Ascending aorta (tissue), 2 donors: Measurements from ENCODE around the gene SLC29A3. TPM values are rescaled to one million over a fixed set of nuclear protein-coding genes. Genes with fewer than 3 reads are reported as not detected.
A peak's percentile ranks its signal among the peaks of the same experiment; 100 is the strongest.

ENCODE experiments used
- DNase-seq, 2 donors: peaks; one replicate each; pipeline ENCODE4 v3.0.0-alpha.2; 2019; ENCODE audit warnings: low spot score in 2 of 2
- H3K27ac ChIP-seq, 2 donors: fragments of 200-600 bp; sonication (generic); one replicate each; pipeline ENCODE4 v1.5.1; 2016 to 2017; ENCODE audit warnings: mild to moderate bottlenecking in 1 of 2
- H3K27me3 ChIP-seq: fragments of 200-600 bp; sonication (generic); one replicate; pipeline ENCODE4 v1.5.1; 2017
- H3K36me3 ChIP-seq, 2 donors: fragments of 200-600 bp; sonication (generic); one replicate each; pipeline ENCODE4 v1.5.1; 2016
- H3K4me1 ChIP-seq, 2 donors: fragments of 200-600 bp; sonication (generic); one replicate each; pipeline ENCODE4 v1.5.1; 2016 to 2017; ENCODE audit warnings: mild to moderate bottlenecking in 1 of 2
- H3K4me3 ChIP-seq, 2 donors: fragments of 200-600 bp; sonication (generic); one replicate each; pipeline ENCODE4 v1.5.1; 2016 to 2017; ENCODE audit warnings: mild to moderate bottlenecking in 1 of 2
- H3K9me3 ChIP-seq, 2 donors: fragments of 200-600 bp; sonication (generic); one replicate each; pipeline ENCODE4 v1.5.1; 2016
- intact Hi-C: fragments of 100-400 bp; cut with DNase I; formaldehyde crosslinking; loops from one replicate; pipeline ENCODE4 v1.15.1; 2023
- total RNA-seq: library from RNA; depleted of rRNA; stranded (reverse); fragments of >200 nt; gene quantifications from one replicate; pipeline ENCODE4 v1.1.0, GENCODE V29; 2016
- TF ChIP-seq, protein P1 (sequence below), 3 experiments: fragments of 200-600 bp in 2 of 3; fragments of 450-650 bp in 1 of 3; sonication (generic) in 2 of 3; IDR thresholded peaks; one replicate each; pipeline ENCODE4 v1.5.1; 2016 to 2019; ENCODE audit warnings: antibody characterized with exemption in 3 of 3, mild to moderate bottlenecking in 1 of 3, moderate library complexity in 1 of 3

Gene SLC29A3
- total RNA-seq, 1 donor from 2014 or later, result 0.64 TPM

DNA sequence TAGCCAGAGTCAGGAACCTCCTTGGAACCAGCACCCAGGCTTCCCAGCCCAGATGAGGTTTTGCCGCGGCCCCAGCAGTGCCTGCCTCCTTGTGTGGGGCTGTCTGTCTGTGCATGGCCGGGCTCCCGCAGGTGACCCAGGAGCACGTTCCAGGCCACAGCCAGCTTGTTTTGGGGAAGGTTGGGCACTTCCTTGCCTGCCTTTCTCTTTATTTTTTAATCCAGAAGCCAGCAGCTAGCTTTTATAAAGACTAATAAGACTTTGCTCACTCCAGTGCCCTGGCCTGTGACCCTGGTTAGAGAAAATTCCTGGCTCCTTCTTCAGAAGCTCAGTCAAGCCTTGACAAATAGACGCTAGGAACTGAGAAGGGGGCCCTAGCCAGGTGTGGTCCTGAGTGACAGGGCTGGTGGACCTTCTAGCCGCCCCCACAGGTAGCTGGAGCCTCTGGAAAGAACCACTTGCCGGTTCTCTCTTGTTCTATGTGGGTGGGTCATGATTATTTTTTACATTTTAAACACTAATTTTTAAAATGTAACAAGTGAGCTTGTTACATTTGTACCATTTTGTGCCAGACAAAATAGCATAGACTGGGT lies 837 bp downstream of the SLC29A3 start:
- intact Hi-C loops, result loop anchor here (1.0 to 10.0 kb wide), 3 partner anchors 57 to 725 kb away; no protein-coding TSS in a partner anchor
- Histone ChIP-seq H3K4me3 (peak overlapping the region; percentile 74 to 88), H3K9me3 (no peaks in the 10 kb centered on the region), H3K36me3 (peaks cover 5 to 12% of the 10 kb centered on the region in 2 donors), H3K27me3 (no peaks in the 10 kb centered on the region), H3K27ac (peak overlapping the region; percentile 54 to 69), H3K4me1 (peaks cover 5 to 7% of the 10 kb centered on the region in 2 donors)
- DNase-seq, result no peak
- TF ChIP-seq, protein P1, sequence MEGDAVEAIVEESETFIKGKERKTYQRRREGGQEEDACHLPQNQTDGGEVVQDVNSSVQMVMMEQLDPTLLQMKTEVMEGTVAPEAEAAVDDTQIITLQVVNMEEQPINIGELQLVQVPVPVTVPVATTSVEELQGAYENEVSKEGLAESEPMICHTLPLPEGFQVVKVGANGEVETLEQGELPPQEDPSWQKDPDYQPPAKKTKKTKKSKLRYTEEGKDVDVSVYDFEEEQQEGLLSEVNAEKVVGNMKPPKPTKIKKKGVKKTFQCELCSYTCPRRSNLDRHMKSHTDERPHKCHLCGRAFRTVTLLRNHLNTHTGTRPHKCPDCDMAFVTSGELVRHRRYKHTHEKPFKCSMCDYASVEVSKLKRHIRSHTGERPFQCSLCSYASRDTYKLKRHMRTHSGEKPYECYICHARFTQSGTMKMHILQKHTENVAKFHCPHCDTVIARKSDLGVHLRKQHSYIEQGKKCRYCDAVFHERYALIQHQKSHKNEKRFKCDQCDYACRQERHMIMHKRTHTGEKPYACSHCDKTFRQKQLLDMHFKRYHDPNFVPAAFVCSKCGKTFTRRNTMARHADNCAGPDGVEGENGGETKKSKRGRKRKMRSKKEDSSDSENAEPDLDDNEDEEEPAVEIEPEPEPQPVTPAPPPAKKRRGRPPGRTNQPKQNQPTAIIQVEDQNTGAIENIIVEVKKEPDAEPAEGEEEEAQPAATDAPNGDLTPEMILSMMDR (IDR thresholded peaks at IDR 0.05), result no peak

- no peak overlapping the region for H3K27ac ChIP-seq
- no peaks in the 10 kb centered on the region for H3K9me3 ChIP-seq
- DNase-seq, result no peak
- TF ChIP-seq, protein P1 (IDR thresholded peaks at IDR 0.05), result no peak
- H3K36me3 ChIP-seq, result peaks cover 5 to 15% of the 10 kb centered on the region in 2 donors
- no peak overlapping the region for H3K4me3 ChIP-seq
- H3K4me1 ChIP-seq, result peaks cover 5 to 7% of the 10 kb centered on the region in 2 donors
- H3K27me3 ChIP-seq, result no peaks in the 10 kb centered on the region
- intact Hi-C loops, result no loop called here
These were observed 1.5 kb downstream of the SLC29A3 start for GRCh38 chr10:71320592-71320991.

GRCh38 chr10:71321386-71321785 lies 2.3 kb downstream of the SLC29A3 start:
- intact Hi-C loops, result no loop called here
- TF ChIP-seq, protein P1 (IDR thresholded peaks at IDR 0.05), result no peak
- DNase-seq, result no peak

DNA sequence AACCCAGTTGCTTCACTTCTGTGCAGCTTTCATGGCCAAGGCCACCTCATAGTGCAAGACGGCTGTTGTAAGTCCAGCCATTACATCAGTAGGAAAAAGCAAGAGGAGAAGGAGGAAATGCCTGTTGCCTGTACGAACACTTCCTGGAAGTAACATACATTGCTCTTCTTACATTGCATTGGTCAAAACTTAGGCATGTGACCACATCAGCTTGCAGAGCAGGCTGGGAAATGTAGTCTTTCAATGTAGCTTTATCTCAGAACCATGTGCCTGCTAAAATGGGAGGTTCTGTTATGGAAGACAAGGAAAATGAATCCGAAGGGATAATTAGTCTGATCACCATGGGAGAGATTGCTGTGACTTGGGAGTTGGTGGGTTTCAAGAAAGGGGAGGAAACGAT lies 4.3 kb downstream of the SLC29A3 start:
- peaks cover 5 to 7% of the 10 kb centered on the region in 2 donors for H3K4me1 ChIP-seq
- peaks cover 11 to 18% of the 10 kb centered on the region in 2 donors for H3K36me3 ChIP-seq
- H3K9me3 ChIP-seq, result no peaks in the 10 kb centered on the region
- TF ChIP-seq, protein P1 (IDR thresholded peaks at IDR 0.05), result no peak
- intact Hi-C loops, result no loop called here
- H3K27ac ChIP-seq, result no peak overlapping the region
- no peak for DNase-seq
- H3K27me3 ChIP-seq, result no peaks in the 10 kb centered on the region
- no peak overlapping the region for H3K4me3 ChIP-seq

More at GRCh38 chr10:71321386-71321785, 2.3 kb downstream of the SLC29A3 start:
- Histone ChIP-seq H3K4me1 (peaks cover 5 to 7% of the 10 kb centered on the region in 2 donors), H3K4me3 (no peak overlapping the region), H3K36me3 (peaks cover 8 to 15% of the 10 kb centered on the region in 2 donors), H3K27ac (no peak overlapping the region), H3K27me3 (no peaks in the 10 kb centered on the region), H3K9me3 (no peaks in the 10 kb centered on the region)

GRCh38 chr10:71324743-71325142 lies 5.7 kb downstream of the SLC29A3 start:
- Histone ChIP-seq H3K4me3 (no peak overlapping the region), H3K4me1 (peaks cover 3 to 4% of the 10 kb centered on the region in 2 donors), H3K9me3 (no peaks in the 10 kb centered on the region), H3K36me3 (peaks cover 11 to 18% of the 10 kb centered on the region in 2 donors), H3K27me3 (no peaks in the 10 kb centered on the region), H3K27ac (no peak overlapping the region)
- TF ChIP-seq, protein P1 (IDR thresholded peaks at IDR 0.05), result no peak
- intact Hi-C loops, result no loop called here
- no peak for DNase-seq
